ENCODE measurements around the gene LRP1.

Gene LRP1

GRCh38 chr12:57240066-57240921 lies 112.0 kb downstream of the LRP1 start:
- peak; percentile 60 to 61 for DNase-seq

- DNase-seq = no peak
These were observed 112.7 kb downstream of the LRP1 start for GRCh38 chr12:57240926-57241401.

- no peak for DNase-seq
These were observed 113.4 kb downstream of the LRP1 start for GRCh38 chr12:57241402-57242310.

- no peak for DNase-seq
These were observed 114.0 kb downstream of the LRP1 start for GRCh38 chr12:57242329-57242690.

GRCh38 chr12:57242691-57243454 lies 114.6 kb downstream of the LRP1 start:
- peak; percentile 72 to 78 for DNase-seq

GRCh38 chr12:57243521-57244311 lies 115.4 kb downstream of the LRP1 start:
- peak; percentile 84 to 86 for DNase-seq

- no peak for DNase-seq
These were observed 116.0 kb downstream of the LRP1 start for GRCh38 chr12:57244312-57244696.

GRCh38 chr12:57247041-57247440 lies 118.8 kb downstream of the LRP1 start:
- DNase-seq = no peak

GRCh38 chr12:57248934-57249742 lies 120.9 kb downstream of the LRP1 start:
- DNase-seq = no peak

- no peak for DNase-seq
These were observed 122.3 kb downstream of the LRP1 start for GRCh38 chr12:57250541-57250940.

GRCh38 chr12:57250956-57251355 lies 122.7 kb downstream of the LRP1 start, which contains the start of gene STAC3:
Gene STAC3, minus strand, starts transcription at chr12:57251187. Its CDS starts 1,551 bp downstream, at chr12:57249636.
- DNase-seq = no peak

GRCh38 chr12:57254506-57255280 lies 126.4 kb downstream of the LRP1 start:
- DNase-seq = no peak

- DNase-seq = no peak
These were observed 127.6 kb downstream of the LRP1 start for GRCh38 chr12:57255916-57256315.

- DNase-seq = no peak
These were observed 131.0 kb downstream of the LRP1 start for GRCh38 chr12:57258977-57259970.

- DNase-seq = no peak
These were observed 132.1 kb downstream of the LRP1 start for GRCh38 chr12:57260366-57260765.

GRCh38 chr12:57261428-57261865 lies 133.2 kb downstream of the LRP1 start:
- no peak for DNase-seq

- no peak for DNase-seq
These were observed 134.0 kb downstream of the LRP1 start for GRCh38 chr12:57262126-57262822.

All from stimulated activated CD4-positive, alpha-beta T cell treated with anti-CD3 and anti-CD28 coated beads, Interleukin-2, amount 100 ng/mL, for 48 hours (primary cell).